H9 (cell line): ENCODE data around the gene BCAT1. TPM values are rescaled to one million over a fixed set of nuclear protein-coding genes. Genes with fewer than 3 reads are reported as not detected.

Source experiments
- DNase-seq: peaks from one replicate; pipeline ENCODE4 v3.0.0-alpha.2; 2017
- H2AFZ ChIP-seq: one replicate; pipeline ENCODE4 v1.6.1; 2013; ENCODE audit warnings: mild to moderate bottlenecking, low read length, control low read depth, moderate library complexity
- H2AK5ac ChIP-seq: 2 replicates; pipeline ENCODE4 v1.6.1; 2013; ENCODE audit warnings: low read length, control low read depth, mixed read lengths; ENCODE audit not compliant: insufficient read length
- H2BK120ac ChIP-seq: one replicate; pipeline ENCODE4 v1.6.1; 2013; ENCODE audit warnings: low read depth, mild to moderate bottlenecking, low read length, control low read depth, inconsistent platforms; ENCODE audit not compliant: poor library complexity, severe bottlenecking
- H2BK12ac ChIP-seq: 2 replicates; pipeline ENCODE4 v1.6.1; 2013; ENCODE audit warnings: low read length, control low read depth, mixed read lengths, low read depth; ENCODE audit not compliant: insufficient read length
- H2BK15ac ChIP-seq: 2 replicates; pipeline ENCODE4 v1.6.1; 2013; ENCODE audit warnings: low read depth, low read length, control low read depth
- H2BK20ac ChIP-seq: one replicate; pipeline ENCODE4 v1.6.1; 2013; ENCODE audit warnings: low read depth, mild to moderate bottlenecking, low read length, control low read depth, inconsistent platforms; ENCODE audit not compliant: poor library complexity, severe bottlenecking
- H2BK5ac ChIP-seq: 2 replicates; pipeline ENCODE4 v1.6.1; 2013; ENCODE audit warnings: low read length, control low read depth, mixed read lengths; ENCODE audit not compliant: insufficient read length
- H3K14ac ChIP-seq: 2 replicates; pipeline ENCODE4 v1.6.1; 2013; ENCODE audit warnings: low read length, control low read depth; ENCODE audit not compliant: insufficient read depth
- H3K18ac ChIP-seq: 2 replicates; pipeline ENCODE4 v1.6.1; 2013; ENCODE audit warnings: low read depth, mild to moderate bottlenecking, mixed read lengths, low read length, control low read depth; ENCODE audit not compliant: insufficient read length
- H3K23ac ChIP-seq: 2 replicates; pipeline ENCODE4 v1.6.1; 2013; ENCODE audit warnings: low read length, control low read depth, mixed read lengths, low read depth; ENCODE audit not compliant: insufficient read length
- H3K23me2 ChIP-seq: 2 replicates; pipeline ENCODE4 v1.6.1; 2013; ENCODE audit warnings: low read depth, mild to moderate bottlenecking, mixed read lengths, low read length, control low read depth; ENCODE audit not compliant: insufficient read length, poor library complexity, severe bottlenecking
- H3K27ac ChIP-seq: 2 replicates; pipeline ENCODE4 v1.5.1; 2013; ENCODE audit warnings: low read length, control low read depth, mixed read lengths, low read depth; ENCODE audit not compliant: insufficient read length
- H3K27me3 ChIP-seq: 2 replicates; pipeline ENCODE4 v1.6.1; 2013; ENCODE audit warnings: low read length, control low read depth, inconsistent platforms; ENCODE audit not compliant: insufficient read depth
- H3K4ac ChIP-seq: 2 replicates; pipeline ENCODE4 v1.6.1; 2013; ENCODE audit warnings: low read depth, mild to moderate bottlenecking, control low read depth, inconsistent platforms, low read length, moderate library complexity
- H3K4me1 ChIP-seq: 2 replicates; pipeline ENCODE4 v1.6.1; 2013; ENCODE audit warnings: low read length, control low read depth, inconsistent platforms; ENCODE audit not compliant: insufficient read depth
- H3K4me2 ChIP-seq: 2 replicates; pipeline ENCODE4 v1.6.1; 2013; ENCODE audit warnings: low read length, control low read depth, mixed read lengths; ENCODE audit not compliant: insufficient read length, insufficient read depth
- H3K56ac ChIP-seq: 2 replicates; pipeline ENCODE4 v1.6.1; 2013; ENCODE audit warnings: low read depth, mild to moderate bottlenecking, mixed read lengths, low read length, control low read depth; ENCODE audit not compliant: insufficient read length
- H3K79me1 ChIP-seq: 2 replicates; pipeline ENCODE4 v1.6.1; 2013; ENCODE audit warnings: low read depth, mild to moderate bottlenecking, moderate library complexity, low read length, control low read depth, inconsistent platforms; ENCODE audit not compliant: insufficient read depth, poor library complexity, severe bottlenecking
- H3K79me2 ChIP-seq: 2 replicates; pipeline ENCODE4 v1.6.1; 2013; ENCODE audit warnings: low read length, control low read depth, inconsistent platforms; ENCODE audit not compliant: insufficient read depth
- H3K9ac ChIP-seq: 2 replicates; pipeline ENCODE4 v1.6.1; 2013; ENCODE audit warnings: low read length, control low read depth, mixed read lengths; ENCODE audit not compliant: insufficient read length; ENCODE audit errors: extremely low read depth
- H3K9me3 ChIP-seq: one replicate; pipeline ENCODE4 v1.6.1; 2013; ENCODE audit warnings: low read depth, low read length, inconsistent platforms; ENCODE audit not compliant: control insufficient read depth
- H3T11ph ChIP-seq: one replicate; pipeline ENCODE4 v1.6.1; 2013; ENCODE audit warnings: mild to moderate bottlenecking, low read length, control low read depth, inconsistent platforms
- H4K20me1 ChIP-seq: one replicate; pipeline ENCODE4 v1.6.1; 2013; ENCODE audit not compliant: control insufficient read depth, insufficient read length, insufficient read depth
- H4K5ac ChIP-seq: 2 replicates; pipeline ENCODE4 v1.6.1; 2013; ENCODE audit warnings: low read depth, mild to moderate bottlenecking, mixed read lengths, low read length, control low read depth; ENCODE audit not compliant: insufficient read length
- H4K8ac ChIP-seq: replicated peaks from 2 replicates; pipeline ENCODE4 v1.6.1; 2013; ENCODE audit warnings: low read length, control low read depth, mixed read lengths, low read depth; ENCODE audit not compliant: insufficient read length
- H4K91ac ChIP-seq: 2 replicates; pipeline ENCODE4 v1.6.1; 2013; ENCODE audit warnings: low read depth, mild to moderate bottlenecking, moderate library complexity, mixed read lengths, low read length, control low read depth; ENCODE audit not compliant: insufficient read length
- H3K27ac Mint-ChIP-seq, 3 experiments: 2 replicates in 2 of 3; 3 replicates in 1 of 3; pipeline ENCODE4 v1.8.0; 2020 to 2021; ENCODE audit warnings: mixed read lengths in 3 of 3, mild to moderate bottlenecking in 1 of 3, moderate library complexity in 1 of 3
- H3K27me3 Mint-ChIP-seq: 2 replicates; pipeline ENCODE4 v1.8.0; 2021; ENCODE audit warnings: low read depth, mild to moderate bottlenecking, moderate library complexity, mixed read lengths
- H3K36me3 Mint-ChIP-seq, 3 experiments: 2 replicates in 2 of 3; 3 replicates in 1 of 3; pipeline ENCODE4 v1.8.0; 2020 to 2021; ENCODE audit warnings: low read depth in 3 of 3, mixed read lengths in 3 of 3; ENCODE audit not compliant: insufficient read depth in 1 of 3
- H3K4me1 Mint-ChIP-seq, 2 experiments: 2 replicates each; pipeline ENCODE4 v1.8.0; 2020; ENCODE audit warnings: mixed read lengths in 2 of 2
- H3K4me3 Mint-ChIP-seq, 2 experiments: 2 replicates in 1 of 2; 3 replicates in 1 of 2; pipeline ENCODE4 v1.8.0; 2020 to 2021; ENCODE audit warnings: mild to moderate bottlenecking in 2 of 2, mixed read lengths in 2 of 2, moderate library complexity in 1 of 2
- H3K9me3 Mint-ChIP-seq, 2 experiments: 2 replicates in 1 of 2; 3 replicates in 1 of 2; pipeline ENCODE4 v1.8.0; 2020; ENCODE audit warnings: mild to moderate bottlenecking in 2 of 2, mixed read lengths in 2 of 2, moderate library complexity in 1 of 2
- CTCF ChIP-seq: fragments of 200-600 bp; sonication (generic); conservative IDR thresholded peaks from 3 replicates; pipeline ENCODE4 v1.8.0; 2021; ENCODE audit warnings: antibody characterized with exemption, mild to moderate bottlenecking
- WGBS: extraction: QIAGEN DNeasy Blood & Tissue Kit; methylation state at CpG from one replicate; pipeline ENCODE4 v1.1.7; 2013; ENCODE audit warnings: missing lambda C conversion rate, low lambda C conversion rate, mixed read lengths; ENCODE audit not compliant: insufficient read length; ENCODE audit errors: extremely low coverage; 5-methylcytosine and 5-hydroxymethylcytosine counted together
- total RNA-seq: library from RNA; stranded (reverse); gene quantifications from 2 replicates; pipeline ENCODE4 v1.2.1, GENCODE V29; 2021

Gene BCAT1
- total RNA-seq, 1 experiment from 2014 or later = 244 TPM

GRCh38 chr12:24997970-24998582 is 49.2 kb upstream of the BCAT1 start:
- H3K9me3 ChIP-seq = no peaks in the 10 kb centered on the region
- no peaks in the 10 kb centered on the region for H3K27me3 ChIP-seq
- H4K8ac ChIP-seq = no peak overlapping the region
- H3K23ac ChIP-seq = no peak overlapping the region
- no peak overlapping the region for H3K4ac ChIP-seq
- Mint-ChIP-seq H3K27me3 (no peaks in the 10 kb centered on the region; the same call in 1 of the 2 replicates), H3K4me3 (no peak overlapping the region), H3K4me1 (peaks cover 0 to 6% of the 10 kb centered on the region in 2 experiments; a peak in 1 of 4 replicates), H3K27ac (no peak overlapping the region), H3K9me3 (no peaks in the 10 kb centered on the region), H3K36me3 (no peaks in the 10 kb centered on the region)
- H2BK120ac ChIP-seq = no peak overlapping the region
- no peak overlapping the region for H4K91ac ChIP-seq
- no peak overlapping the region for H3K18ac ChIP-seq
- H2BK20ac ChIP-seq = no peak overlapping the region
- no peaks in the 10 kb centered on the region for H3K79me1 ChIP-seq
- H3T11ph ChIP-seq = no peak overlapping the region
- no peak overlapping the region for H2BK12ac ChIP-seq
- no peaks in the 10 kb centered on the region for H3K23me2 ChIP-seq
- H4K5ac ChIP-seq = no peak overlapping the region
- H2BK15ac ChIP-seq = no peak overlapping the region
- H2AFZ ChIP-seq = no peak overlapping the region
- H2AK5ac ChIP-seq = no peak overlapping the region
- H2BK5ac ChIP-seq = no peak overlapping the region
- no peaks in the 10 kb centered on the region for H3K4me1 ChIP-seq
- no peak overlapping the region for H3K4me2 ChIP-seq
- no peak overlapping the region for H3K56ac ChIP-seq
- no peaks in the 10 kb centered on the region for H4K20me1 ChIP-seq
- no peak for DNase-seq
- H3K14ac ChIP-seq = no peak overlapping the region
- H3K27ac ChIP-seq = no peak overlapping the region
- no CpG with 5 or more reads among the region's 4 CpGs for WGBS
- no peak overlapping the region for H3K9ac ChIP-seq
- TF ChIP-seq CTCF = no peak
- H3K79me2 ChIP-seq = no peaks in the 10 kb centered on the region
